ENCODE results near the gene FAAP100. TPM values are rescaled to one million over a fixed set of nuclear protein-coding genes. Genes with fewer than 3 reads are reported as not detected.

The FAAP100 gene
- polyA plus RNA-seq, 1 donor from 2014 or later: 56.3 TPM

GRCh38 chr17:81563861-81564586, 11.9 kb upstream of the FAAP100 start:
- Histone ChIP-seq H3K9ac (ENCODE audit: low read length) (no peak overlapping the region), H3K9me3 (ENCODE audit: low read length) (no peaks in the 10 kb centered on the region), H3K79me2 (replicated peaks; ENCODE audit: insufficient read depth, low read length) (no peaks in the 10 kb centered on the region), H3K4me2 (ENCODE audit: low read length) (no peak overlapping the region), H3K27me3 (ENCODE audit: insufficient read depth, low read depth, low read length) (no peaks in the 10 kb centered on the region), H3K27ac (ENCODE audit: low read length) (no peak overlapping the region), H3K9me2 (ENCODE audit: insufficient read depth, low read length) (no peaks in the 10 kb centered on the region), H3K4me3 (ENCODE audit: low read length) (no peak overlapping the region), H3F3A (ENCODE audit: insufficient read depth, low read length, poor library complexity, severe bottlenecking) (no peaks in the 10 kb centered on the region), H4K20me1 (ENCODE audit: insufficient read depth) (no peaks in the 10 kb centered on the region), H3K36me3 (ENCODE audit: insufficient read depth, low read length) (no peaks in the 10 kb centered on the region), H2AFZ (ENCODE audit: low read depth, low read length) (no peak overlapping the region)
- TF ChIP-seq POLR2AphosphoS5 (IDR thresholded peaks at IDR 0.05) (no peak), EP300 (conservative IDR thresholded peaks at IDR 0.05; ENCODE audit: poor library complexity, severe bottlenecking) (no peak), REST (IDR thresholded peaks at IDR 0.05; ENCODE audit: borderline replicate concordance) (no peak), MXI1 (conservative IDR thresholded peaks at IDR 0.05; ENCODE audit: poor library complexity, severe bottlenecking) (no peak), CTCF (IDR thresholded peaks at IDR 0.05; ENCODE audit: poor library complexity, severe bottlenecking) (no peak), EZH2 (IDR thresholded peaks at IDR 0.05; ENCODE audit: borderline replicate concordance, insufficient read depth, low read length, poor library complexity, severe bottlenecking) (no peak), RAD21 (conservative IDR thresholded peaks at IDR 0.05) (no peak), TAF1 (IDR thresholded peaks at IDR 0.05; ENCODE audit: low read depth) (no peak), SMC3 (conservative IDR thresholded peaks at IDR 0.05; ENCODE audit: poor library complexity) (no peak)

- no peaks in the 10 kb centered on the region for H3F3A ChIP-seq (ENCODE audit: insufficient read depth, low read length, poor library complexity, severe bottlenecking)
- H3K9ac ChIP-seq (ENCODE audit: low read length): no peak overlapping the region
- H3K4me3 ChIP-seq (ENCODE audit: low read length): no peak overlapping the region
- no peaks in the 10 kb centered on the region for H3K9me2 ChIP-seq (ENCODE audit: insufficient read depth, low read length)
- no peaks in the 10 kb centered on the region for H3K9me3 ChIP-seq (ENCODE audit: low read length)
- no peaks in the 10 kb centered on the region for H3K79me2 ChIP-seq (replicated peaks; ENCODE audit: insufficient read depth, low read length)
- no peak overlapping the region for H3K4me2 ChIP-seq (ENCODE audit: low read length)
- no peak overlapping the region for H2AFZ ChIP-seq (ENCODE audit: low read depth, low read length)
- TF ChIP-seq EZH2 (IDR thresholded peaks at IDR 0.05; ENCODE audit: borderline replicate concordance, insufficient read depth, low read length, poor library complexity, severe bottlenecking) (no peak), RAD21 (conservative IDR thresholded peaks at IDR 0.05) (no peak), TAF1 (IDR thresholded peaks at IDR 0.05; ENCODE audit: low read depth) (no peak), SMC3 (conservative IDR thresholded peaks at IDR 0.05; ENCODE audit: poor library complexity) (no peak), MXI1 (conservative IDR thresholded peaks at IDR 0.05; ENCODE audit: poor library complexity, severe bottlenecking) (no peak), REST (IDR thresholded peaks at IDR 0.05; ENCODE audit: borderline replicate concordance) (no peak), EP300 (conservative IDR thresholded peaks at IDR 0.05; ENCODE audit: poor library complexity, severe bottlenecking) (no peak), POLR2AphosphoS5 (IDR thresholded peaks at IDR 0.05) (no peak), CTCF (IDR thresholded peaks at IDR 0.05; ENCODE audit: poor library complexity, severe bottlenecking) (no peak)
- no peaks in the 10 kb centered on the region for H3K27me3 ChIP-seq (ENCODE audit: insufficient read depth, low read depth, low read length)
- no peaks in the 10 kb centered on the region for H4K20me1 ChIP-seq (ENCODE audit: insufficient read depth)
- H3K36me3 ChIP-seq (ENCODE audit: insufficient read depth, low read length): no peaks in the 10 kb centered on the region
- no peak overlapping the region for H3K27ac ChIP-seq (ENCODE audit: low read length)
Observed at GRCh38 chr17:81561494-81561885, 9.3 kb upstream of the FAAP100 start.
